GM18868 (cell line): ENCODE measurements around the gene NEK9.
"Not testable (repeated sequence)": the region's sequence is repeated elsewhere in the genome, so short reads cannot be mapped to it uniquely, and the experiment has no call there.

Experiments used
- ATAC-seq: cut with Tn5 transposase; IDR thresholded peaks from one replicate; pipeline ENCODE4 v1.9.1; 2021; ENCODE audit warnings: mild to moderate bottlenecking, moderate library complexity; ENCODE audit not compliant: unreplicated experiment

Gene NEK9

DNA sequence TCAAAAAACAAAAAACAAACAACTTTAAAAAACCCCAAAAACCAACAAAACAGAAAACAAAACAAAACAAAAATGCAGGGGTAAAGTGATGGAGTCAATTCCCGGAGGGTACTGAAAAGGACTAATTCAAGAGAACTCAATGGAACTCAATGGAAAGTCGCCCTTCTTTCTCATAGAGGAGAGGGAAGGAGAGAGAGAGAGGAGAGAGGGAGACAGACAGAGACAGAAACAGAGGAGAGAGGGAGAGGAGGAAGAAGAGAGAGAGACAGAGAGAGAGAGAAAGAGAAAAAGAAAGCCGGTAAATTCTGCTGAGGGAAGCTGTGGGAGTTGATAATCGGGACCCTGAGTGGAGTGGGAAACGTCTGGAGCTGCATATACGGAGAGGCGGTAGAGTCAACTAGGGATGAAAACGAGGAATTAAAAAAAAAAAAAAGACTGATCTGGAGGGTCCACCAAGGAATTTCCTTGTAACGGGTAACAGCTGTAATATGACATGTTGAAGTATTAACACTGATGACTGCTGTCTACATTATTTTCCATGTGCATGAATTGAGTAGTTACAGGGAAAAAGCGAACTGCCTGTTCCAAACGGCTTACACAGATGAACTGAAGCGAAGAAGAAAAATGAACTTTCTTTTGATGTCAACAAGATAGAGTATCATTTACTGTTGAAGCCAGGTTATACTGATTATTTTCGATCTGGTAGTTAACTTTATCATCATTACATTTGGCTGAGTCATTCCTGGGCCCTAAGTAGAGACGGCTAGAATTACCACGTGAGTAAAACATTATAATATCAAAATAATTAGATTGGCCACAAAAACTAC lies 58.3 kb downstream of the NEK9 start:
- ATAC-seq = no peak

- ATAC-seq = not testable (repeated sequence)
Measured at GRCh38 chr14:75067765-75068164, 59.1 kb downstream of the NEK9 start.

DNA sequence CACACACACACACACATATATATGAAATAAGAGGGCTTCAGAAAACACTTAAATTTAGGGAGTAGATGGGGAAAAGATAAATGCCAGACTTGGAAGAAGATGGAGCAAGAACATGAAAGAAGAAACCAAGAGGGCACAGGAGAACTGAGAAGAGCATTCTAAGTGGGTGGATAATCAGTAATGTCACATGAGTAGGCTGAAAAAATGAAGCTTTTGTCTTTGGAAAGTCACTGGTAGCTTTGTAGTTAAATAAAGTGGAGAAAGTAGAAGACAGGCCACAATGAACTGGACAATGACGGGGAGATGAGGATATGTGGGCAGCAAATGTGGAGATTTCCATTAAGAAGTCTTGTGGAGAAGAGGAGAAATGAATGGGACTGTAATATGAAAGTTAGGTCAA lies 59.6 kb downstream of the NEK9 start:
- ATAC-seq = no peak

GRCh38 chr14:75066691-75067090 lies 60.2 kb downstream of the NEK9 start:
- ATAC-seq = no peak

DNA sequence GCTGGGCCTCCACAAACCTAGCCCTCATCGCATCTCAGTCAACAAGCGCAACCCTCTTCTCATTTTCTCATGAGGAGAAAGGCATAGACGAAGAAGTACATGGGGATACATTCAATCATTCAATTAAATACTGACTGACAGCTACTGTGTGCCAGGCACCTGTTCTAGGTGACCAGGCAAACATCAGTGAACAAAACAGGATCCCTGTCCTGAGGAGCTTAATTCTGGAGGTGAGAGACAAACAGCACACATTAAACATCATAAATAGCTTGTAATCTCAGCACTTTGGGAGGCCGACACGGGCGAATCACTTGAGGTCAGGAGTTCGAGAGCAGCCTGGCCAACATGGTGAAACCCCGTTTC lies 62.7 kb downstream of the NEK9 start:
- ATAC-seq = peak; percentile 25

DNA sequence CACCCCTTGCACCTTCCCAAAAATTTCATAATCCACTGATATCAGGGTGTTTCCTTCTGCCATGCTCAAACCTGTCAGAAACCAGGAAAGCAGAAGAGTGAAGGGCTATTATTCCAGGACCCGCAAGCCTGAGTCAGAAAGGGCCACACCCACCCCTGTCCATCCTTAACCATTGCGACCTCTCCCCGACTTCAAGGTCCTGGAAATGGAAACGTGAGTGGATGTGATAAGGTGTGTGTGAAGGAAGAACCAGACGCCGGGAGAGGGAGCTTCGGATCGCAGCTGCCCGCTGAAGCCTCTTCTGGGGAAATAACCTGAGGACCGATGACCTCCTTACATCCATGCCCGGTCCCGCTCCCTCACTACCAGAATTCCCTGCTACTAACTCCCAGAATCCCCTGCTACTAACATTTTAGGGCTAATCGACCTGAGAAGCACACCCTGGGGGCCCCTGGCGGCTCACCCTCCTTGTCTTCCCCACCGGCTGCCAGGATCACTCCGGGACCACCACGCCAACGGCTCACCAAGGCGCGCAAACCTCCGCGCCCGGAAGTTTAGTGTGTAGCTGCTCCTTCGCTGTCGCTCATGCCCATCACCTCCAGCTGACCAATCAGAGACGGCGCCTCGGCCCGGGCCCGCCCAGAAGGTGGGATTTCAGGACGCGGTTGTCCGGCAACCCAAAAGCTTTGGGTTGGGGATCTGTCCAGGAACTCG lies 63.2 kb downstream of the NEK9 start, which contains the start of gene ACYP1:
ACYP1 (minus strand) TSS at position 534 of the 714 bp plus-strand sequence; CDS start at position 63, 471 bp downstream.
- ATAC-seq = peak; percentile 99

DNA sequence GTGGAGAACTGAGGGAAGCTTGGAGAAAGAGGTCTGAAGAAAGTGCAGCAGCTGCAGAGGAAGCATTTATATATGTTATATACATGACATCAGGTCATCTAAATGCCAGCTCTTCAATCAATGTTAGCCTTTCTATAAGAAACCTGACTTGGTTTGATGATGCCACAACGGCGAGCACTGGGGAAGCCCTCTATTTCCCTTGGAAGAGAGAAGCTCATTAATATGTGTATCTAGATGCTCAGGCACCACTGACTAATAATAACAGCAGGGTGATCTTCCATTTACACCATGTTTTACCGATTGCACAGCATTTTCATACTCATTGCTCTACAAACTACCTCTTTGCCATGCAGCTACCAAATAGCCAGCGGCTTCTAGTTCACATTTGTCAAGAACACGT lies 63.8 kb downstream of the NEK9 start:
- ATAC-seq = no peak

DNA sequence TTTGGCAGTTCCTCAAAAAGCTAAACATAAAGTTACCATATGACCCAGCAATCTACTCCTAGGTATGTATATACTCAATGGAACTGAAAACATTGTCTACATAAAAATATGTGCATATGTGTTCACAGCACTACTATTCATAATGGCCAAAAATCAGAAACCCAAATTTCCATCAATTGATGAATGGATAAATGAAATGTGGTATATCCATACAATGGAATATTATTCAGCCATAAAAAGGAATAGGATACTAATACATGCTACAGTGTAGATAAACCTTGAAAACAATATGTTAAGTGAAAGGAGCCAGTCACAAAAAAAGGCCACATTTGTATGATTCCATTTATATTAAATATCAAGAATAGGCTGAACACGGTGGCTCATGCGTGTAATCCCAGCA lies 66.4 kb downstream of the NEK9 start:
- ATAC-seq = no peak

DNA sequence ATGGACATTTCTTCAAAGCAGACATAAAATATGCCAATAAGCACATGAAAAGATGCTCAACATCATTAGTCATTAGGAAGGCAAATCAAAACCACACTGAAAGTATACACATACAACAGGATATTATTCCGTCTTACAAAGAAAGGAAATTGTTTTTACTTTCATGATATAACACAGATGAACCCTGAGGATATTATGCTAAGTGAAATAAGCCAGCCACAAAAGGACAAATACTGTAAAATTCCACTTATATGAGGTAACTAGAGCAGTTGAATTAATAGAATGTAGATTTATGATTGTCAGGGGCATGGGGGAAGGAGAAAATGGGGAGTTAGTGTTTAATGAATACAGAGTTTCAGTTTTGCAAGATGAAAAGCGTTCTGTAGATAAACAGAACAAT lies 67.2 kb downstream of the NEK9 start:
- no peak for ATAC-seq

GRCh38 chr14:75054421-75054820 lies 72.4 kb downstream of the NEK9 start:
- no peak for ATAC-seq

GRCh38 chr14:75053396-75054291 lies 73.2 kb downstream of the NEK9 start:
- ATAC-seq = no peak

DNA sequence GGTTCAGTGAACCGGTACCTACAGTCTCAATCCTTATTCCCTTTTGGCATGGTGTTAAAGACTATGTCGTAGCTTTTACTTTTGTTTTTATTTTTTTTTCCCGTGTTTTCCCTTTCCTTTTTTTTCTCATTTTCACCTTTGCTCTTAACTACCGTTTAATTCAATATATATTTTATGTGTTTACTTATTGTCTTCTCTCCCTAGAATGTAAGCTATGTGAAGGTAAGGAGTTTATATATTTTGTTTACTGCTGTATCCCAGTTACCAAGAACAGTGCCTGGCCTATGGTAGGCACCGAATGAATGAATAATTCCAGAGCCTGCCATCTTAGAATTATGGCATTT lies 75.3 kb downstream of the NEK9 start:
- ATAC-seq = no peak

DNA sequence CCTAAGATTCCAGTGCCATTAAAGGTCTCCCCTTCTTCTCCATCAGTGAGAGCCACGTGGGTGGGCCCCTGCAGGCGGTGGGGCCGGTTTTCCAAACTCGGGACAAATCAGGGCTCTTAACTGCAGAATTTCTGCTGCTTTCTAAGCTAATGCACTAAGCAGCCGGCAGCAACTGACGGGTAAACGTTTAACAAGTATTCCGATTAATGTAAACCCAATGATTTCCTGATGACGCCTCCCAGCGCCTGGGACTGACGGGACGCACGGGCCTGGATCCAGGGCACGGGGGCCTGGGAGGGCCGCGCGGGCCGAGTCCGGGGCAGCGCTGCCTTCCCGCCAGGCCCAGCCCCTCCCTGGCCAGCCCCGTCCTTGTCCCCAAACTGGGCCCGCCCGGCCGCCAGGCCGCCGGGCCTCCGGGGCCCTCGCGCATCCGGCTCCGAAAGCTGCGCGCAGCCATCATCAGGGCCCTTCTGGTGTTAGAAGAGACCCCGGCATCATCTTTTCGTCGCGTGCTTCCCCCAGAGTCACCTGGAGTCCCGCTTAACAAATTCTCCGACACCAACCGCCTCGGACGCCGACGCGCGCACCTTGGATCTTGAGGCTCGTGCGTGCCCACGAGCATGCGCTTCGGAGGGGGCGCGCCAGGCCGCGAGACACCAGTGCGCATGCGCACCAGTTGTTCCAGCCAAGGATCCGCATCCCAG lies 75.8 kb downstream of the NEK9 start, which contains the start of gene MLH3:
MLH3 (minus strand) TSS at position 616 of the 704 bp plus-strand sequence. CDS start 1,812 bp downstream, outside the sequence.
- ATAC-seq = peak; percentile 67

DNA sequence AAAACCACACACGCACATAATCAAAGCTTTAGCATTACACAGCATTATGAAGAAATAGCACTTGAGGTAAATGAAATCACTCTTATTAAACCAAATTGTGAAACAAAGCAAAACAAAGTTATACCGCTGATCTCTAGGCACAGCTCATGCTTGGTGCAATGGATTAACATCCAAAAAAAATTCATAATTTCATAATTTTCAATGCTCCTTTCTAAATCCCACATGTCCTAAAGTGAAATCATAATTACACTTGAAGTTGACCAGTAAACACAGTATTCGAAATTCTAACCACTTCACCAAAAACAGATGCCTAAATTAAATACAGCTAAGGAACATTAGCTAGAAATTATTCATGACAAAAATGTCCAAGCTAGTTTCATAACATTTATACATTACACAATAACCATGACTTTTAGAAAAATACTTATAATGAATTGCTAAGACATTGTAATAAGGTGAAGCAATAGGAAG lies 77.1 kb downstream of the NEK9 start:
- ATAC-seq = no peak

DNA sequence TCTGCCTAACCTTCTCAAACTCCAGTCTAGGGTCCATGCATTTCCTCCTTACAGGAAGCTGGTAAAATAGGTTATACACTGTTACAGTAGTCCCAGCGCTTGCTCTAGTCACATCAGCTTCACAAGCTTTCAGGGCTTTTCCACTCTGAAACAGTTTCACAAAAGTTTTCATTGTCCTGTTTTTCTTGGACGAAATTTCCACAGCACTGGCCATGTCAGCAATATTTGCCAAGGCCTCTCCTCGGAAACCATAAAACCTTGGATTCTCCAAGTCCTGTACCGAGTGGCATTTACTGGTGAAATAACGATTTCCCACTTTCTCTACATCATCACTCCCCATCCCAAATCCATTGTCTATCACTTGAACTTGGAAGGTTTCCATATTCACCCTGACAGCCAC lies 77.7 kb downstream of the NEK9 start:
- ATAC-seq = no peak

DNA sequence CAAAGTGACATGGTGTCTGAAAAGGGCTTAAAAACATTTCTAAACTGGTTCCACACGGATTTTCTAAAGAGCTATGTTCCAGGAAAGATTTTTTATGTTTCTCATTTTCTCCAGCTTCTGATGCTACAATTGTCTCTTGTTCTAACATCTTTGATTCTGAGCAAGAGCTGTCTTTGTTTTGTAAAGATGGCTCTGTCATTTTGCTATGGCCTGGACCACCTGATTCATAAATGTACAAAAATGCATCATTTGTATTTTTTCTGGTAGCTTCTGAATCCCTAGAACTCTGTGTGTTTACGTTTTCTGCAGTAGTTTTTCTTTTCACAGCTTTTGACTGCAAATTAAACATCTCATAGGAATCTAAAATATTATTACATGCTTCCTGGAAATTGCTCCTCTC lies 78.7 kb downstream of the NEK9 start:
- no peak for ATAC-seq

DNA sequence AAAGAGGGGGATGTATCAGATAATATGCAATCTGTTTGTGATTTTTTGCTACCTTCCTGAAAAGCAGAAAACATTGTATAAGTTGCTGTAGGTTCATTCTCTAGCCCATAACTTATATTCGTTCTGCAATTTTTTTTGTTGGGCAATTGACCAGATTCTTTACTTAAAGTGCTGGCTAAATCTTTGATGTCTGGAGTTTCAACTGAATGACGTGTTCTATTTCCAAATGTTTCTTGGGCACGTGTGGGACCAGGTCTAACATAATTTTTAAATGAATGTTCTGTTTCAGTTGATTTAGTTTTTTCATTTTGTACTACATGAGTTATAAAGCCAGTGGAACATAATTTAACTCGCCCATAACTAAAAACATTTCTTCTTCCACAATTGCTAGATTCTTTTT lies 79.3 kb downstream of the NEK9 start:
- no peak for ATAC-seq

GRCh38 chr14:75046899-75047298 lies 79.9 kb downstream of the NEK9 start:
- no peak for ATAC-seq

DNA sequence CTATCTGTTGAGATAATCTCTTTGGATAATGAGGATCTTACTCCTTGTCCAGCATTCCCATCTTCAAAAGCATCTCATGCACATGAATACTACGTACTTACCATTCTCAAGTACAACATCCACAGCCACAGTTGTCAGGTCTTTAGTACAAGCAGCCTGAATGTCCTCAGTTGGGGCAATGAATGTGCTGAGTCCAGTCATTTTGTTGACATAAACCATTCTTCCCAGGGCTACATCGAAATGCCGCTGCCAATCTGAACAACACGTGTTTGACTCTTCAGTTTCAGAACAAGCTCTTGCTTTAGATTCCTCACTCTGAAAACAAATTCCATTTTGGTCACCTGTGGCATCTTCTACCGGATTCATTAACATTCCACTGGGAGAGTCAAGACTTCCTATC lies 80.6 kb downstream of the NEK9 start:
- no peak for ATAC-seq

DNA sequence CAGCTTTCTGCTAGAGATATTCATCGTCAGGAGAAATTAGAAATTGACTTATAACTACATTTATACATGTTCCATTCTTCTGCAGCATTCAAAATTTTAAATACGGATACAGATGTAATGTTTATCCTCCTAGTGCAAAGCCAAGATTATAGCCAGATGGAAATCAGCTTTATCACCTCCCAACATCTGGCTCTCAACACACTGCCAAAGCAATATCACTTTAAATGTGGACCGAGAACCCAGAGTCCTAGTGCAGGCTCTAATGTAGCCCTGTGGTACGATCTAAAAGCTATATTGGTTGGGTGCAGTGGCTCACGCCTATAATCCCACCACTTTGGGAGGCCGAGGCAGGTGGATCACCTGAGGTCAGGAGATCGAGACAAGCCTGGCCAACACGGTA lies 82.1 kb downstream of the NEK9 start:
- no peak for ATAC-seq

- ATAC-seq = no peak
Measured at GRCh38 chr14:75044322-75044721, 82.5 kb downstream of the NEK9 start.
